Hematopoietic multipotent progenitor cell treated with erythropoietin and hydrocortisone succinate and interleukin-3 and kit ligand, for 15 days (in vitro differentiated cells): ENCODE measurements around the gene ATXN7L1.
"Not testable (repeated sequence)": the region's sequence is repeated elsewhere in the genome, so short reads cannot be mapped to it uniquely, and the experiment has no call there.

ENCODE experiments used
- DNase-seq: peaks from one replicate; pipeline ENCODE4 v3.0.0-alpha.2; 2015; ENCODE audit warnings: low spot score

ATXN7L1 gene

DNA sequence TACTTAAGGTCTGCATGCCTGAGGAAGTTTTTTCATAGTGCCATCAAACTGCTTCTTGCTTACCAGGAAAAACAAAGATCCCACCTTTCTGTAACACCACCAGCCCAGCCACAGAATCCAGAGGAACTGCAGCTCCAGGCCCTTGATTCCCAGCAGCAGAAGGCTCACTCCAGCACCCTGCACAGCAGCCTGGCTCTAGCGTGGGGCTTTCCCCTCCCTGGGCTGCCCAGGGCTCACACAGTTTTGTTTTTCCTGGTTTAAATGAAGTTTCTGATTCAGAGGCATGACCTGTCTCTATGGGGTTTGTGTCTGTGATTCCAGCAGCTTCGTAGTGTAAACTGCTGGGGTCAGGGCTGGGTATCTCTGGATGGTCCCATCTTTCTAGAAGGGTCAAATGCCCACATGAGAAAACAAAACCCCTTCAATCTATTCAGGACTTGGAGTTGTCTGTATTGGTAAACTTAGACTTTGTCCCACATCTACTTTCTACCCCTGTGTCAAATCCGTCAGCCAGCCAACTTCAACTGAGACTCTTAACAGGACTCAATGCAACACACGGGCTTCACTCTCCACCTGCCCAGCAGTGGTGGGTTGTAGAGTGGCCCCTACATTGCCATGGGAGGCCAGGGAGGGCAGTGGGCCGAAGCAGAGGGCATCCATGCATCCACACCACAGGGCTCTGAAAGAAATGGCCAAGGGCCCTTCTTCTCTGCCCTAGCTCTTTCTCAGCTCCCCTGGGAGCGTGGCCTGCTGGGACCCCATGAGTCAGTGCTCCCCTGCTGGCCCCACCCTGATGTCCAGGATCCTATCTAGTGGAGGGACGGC lies 73.6 kb downstream of the ATXN7L1 start:
- no peak for DNase-seq

DNA sequence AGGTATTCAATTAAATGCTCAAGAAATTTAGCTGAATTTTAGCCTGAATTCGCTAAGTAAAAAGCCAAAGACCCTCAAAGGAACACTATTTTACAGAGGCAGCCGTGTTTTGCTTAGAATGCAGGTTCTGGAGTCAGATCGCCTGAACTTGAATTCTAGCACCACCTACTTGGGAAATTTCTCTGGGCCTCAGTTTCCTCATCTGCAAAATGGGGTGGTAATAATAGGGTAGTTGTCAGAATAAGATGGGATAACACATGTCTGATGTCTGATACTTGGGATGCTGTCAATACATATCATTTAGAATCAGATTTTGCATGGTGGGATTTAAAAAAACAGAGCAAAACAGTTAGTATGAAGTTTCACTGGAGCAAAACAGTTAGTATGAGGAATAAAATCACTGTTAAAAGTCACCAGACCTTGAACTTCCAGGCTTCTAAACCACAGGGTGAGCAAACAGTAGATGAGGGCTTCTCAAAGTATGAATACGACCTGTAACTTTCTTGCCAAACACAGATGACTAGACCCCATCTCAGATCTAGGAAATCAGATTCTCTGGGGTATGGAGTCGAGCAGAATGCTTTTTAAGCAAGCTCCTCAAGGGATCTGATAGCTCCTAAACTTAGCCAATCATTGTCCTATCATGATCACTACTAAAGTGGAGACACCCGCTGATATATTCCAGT lies 75.4 kb downstream of the ATXN7L1 start:
- no peak for DNase-seq

DNA sequence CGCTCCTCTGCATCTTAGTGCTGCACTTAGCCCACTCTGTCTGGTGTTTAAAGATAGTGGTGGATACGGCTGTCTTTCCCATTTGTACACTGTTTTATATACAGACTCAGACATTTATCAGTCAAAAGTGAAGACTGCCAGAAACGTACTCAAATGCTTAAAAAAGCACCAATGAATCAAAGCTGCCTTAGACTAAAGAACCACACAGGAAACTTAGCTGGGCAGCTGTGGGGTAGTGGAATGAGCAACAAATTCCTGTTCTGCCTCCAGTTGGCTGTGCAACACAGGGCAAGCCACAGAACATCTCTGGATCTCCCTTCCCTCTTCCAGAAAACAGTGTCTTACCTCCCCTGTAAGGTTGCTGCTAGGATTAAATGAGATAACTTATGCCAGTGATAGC lies 76.0 kb downstream of the ATXN7L1 start:
- no peak for DNase-seq

DNA sequence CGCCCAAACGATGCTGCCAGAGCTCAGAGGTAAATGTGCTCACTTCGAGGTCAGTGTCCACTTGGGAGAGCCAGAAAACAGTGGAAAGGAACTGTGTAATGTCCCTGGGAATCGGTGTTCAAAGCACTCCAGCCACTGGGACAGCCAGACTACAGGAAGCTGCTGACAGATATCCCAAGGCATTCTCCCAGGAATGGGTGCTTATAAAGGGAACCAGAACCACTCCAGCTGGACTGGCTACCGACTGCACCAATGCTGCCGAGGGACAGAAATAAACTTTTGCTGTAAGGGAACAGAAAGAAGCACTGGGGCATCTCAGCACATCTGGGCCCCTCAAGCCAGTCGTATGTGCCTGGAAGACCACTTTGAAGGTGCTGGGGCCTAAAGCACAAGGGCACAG lies 76.7 kb downstream of the ATXN7L1 start:
- DNase-seq = no peak

DNA sequence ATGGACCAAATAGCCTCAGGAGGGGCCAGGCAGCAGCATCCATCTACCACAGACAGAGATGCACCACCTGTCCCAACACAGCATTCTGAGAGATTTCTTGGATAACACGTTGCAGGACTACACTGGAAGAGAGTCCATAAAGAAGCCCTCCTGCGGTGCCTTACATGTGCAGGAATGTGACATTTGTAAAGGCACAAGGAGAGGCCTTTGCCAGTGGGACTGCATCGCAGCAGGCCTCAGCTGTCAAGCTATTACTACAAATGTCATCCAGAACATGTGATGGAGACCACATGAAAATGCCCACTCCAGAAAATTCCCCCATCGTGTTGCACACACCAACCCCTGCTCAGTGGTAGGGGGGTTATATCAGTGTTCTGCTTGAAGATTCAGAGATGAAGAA lies 77.4 kb downstream of the ATXN7L1 start:
- no peak for DNase-seq

DNA sequence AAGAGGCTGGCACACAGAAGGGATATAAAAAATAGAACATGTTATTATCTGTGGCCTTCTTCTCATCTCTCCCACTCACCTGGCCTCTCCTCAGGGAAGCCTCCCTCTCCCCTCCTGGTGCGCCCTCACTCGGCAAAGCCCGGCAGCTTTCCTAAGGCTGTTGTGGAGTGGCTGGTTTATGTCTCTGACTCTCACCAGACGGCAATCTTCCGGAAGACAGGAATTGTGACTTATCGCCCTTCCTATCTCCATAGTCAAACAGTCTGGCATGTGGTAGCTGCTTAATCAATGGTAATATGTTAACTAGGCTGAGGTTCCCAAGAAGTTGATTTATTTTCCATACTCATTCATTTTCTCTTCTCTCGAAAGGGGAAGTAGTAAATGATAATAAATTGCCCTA lies 78.7 kb downstream of the ATXN7L1 start:
- DNase-seq = no peak

DNA sequence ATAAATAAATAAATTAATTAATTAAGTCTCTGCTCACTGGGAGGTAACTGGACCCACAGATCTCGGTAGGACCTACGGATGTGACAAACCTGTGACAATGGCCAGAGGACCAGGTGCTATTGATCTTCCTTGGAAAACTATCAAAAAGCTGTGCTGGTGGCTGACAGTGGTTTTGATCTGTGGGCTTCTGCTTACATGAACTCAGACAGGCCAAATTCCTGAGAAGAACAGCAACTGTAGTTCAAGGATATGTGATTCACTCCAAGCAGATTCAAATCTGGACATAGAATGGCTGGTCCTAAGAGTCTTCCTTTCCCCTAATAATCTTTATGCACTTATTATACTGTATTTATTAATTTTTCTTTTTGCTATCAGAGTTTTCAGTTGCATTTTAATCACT lies 80.0 kb downstream of the ATXN7L1 start:
- no peak for DNase-seq

DNA sequence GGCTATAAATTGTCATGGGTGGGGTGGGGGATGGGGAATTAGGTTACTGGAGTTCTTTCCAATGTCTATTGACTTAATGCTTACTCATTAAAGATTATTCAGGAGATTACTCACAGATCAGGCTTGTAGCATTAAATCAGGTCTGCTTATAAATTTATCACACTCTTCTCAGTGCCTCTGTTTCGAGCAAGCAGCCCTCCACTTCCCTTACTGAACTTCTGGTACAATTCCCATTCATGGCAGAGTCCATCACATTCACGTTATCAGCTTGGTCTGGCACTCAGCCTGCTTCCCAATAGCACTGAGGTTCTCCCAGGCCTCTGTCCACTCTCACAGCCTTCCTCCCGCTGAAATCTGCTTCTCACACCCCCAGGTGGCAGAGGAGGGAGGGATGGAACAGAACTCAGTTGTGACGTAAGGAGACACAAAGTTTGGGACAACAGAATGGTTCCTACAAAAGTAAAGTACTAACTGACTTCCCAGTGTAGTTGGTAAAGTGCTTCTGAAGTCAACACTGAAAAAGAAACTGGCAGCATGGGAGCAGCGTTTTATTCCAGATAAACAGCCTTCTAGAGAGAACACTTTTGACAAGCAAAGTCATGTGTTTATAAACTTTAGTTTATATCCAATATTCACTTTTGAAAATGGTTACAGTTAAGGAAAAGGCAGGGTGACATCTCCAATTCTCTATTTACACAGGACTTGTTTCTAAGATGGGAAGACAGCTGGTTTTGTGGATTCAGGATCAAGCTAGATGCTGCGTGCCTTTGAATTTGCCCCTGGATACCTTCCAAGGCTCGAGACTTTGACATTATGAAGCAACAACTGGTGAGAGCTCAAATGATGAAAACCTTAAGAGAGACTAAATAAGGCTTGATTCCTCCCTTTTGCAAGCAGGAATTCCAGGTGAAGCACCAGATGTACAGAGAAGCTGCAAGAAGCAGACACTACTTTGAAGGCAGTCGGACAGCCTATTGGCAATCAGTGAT lies 81.4 kb downstream of the ATXN7L1 start:
- DNase-seq = no peak

DNA sequence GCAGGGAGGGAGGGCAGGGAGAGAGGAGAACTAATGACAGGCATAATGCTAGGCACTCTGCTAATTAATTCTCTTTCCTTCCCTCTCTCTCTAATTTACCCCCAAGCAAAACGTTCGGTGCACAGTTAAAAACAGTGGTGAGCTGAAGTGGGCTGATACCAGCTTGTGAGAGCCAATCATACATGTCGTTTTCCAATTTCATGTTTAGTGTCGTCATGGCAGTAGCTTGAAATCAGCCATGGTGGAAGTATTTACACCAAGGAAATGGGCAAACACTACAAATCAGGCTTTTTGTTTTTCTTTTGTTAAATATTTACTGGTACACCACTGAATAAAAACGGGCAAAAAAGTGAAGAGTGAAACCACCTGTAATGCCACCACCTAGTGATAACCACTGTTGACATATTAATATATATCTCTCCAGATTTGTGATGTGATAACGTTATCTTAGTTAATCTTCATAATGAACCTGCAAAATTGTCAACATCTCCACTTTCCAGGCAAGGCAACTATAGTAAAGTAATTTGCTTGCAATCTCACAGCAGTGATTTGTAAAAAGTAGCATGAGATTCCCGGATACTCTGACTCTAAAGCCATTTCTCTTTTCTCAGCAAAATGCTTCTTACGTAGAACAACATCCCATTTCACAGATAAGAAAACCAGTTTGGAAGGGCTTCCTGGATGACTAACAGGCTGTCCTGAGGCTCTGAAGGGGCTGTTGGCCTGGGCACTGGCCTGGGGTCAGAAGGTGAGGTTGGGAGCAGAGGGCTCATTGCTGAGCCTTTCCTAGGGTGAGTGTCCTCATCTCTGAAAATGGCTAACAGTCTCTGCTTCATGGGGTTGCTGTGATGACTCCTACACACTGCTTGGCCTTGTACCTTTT lies 83.7 kb downstream of the ATXN7L1 start:
- DNase-seq = no peak

DNA sequence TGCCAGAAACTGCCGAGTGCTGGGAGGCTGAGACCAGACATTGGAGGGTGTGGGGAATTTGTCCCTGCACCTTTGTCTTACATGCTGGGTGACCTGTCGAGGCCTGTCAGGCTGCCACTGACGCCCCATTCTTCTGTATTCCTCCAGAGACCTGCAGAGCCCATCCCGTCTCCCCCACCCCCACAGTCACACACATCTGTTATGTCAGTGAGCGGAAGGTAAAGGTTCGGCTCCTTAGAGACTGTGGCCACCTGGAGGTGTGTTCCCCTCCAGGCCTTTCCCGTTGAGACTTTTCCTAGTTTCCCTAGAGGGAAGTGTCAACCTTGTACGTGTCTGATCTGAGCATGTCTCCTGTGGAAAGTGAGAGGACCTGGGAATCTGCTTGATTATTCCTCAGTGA lies 84.5 kb downstream of the ATXN7L1 start:
- DNase-seq = no peak

DNA sequence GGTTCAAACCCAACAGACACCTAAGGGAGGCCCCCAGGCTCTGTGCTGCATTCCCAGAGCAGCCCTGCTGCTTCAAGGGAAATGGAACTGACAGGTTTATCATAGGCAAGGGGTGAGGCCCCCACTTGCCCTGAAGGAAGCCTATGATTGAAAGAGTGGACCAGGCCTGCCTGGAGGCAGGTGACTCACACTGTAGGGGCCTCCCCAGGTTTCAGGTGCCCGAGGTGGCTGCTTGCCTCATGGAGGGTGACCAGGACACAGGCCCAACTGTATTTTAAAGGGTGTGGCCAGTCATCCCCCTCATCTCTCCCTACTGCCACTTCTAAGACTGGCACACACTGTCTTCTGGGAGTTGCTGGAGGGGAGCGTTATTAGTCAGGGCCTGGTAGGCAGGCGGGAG lies 85.4 kb downstream of the ATXN7L1 start:
- no peak for DNase-seq

DNA sequence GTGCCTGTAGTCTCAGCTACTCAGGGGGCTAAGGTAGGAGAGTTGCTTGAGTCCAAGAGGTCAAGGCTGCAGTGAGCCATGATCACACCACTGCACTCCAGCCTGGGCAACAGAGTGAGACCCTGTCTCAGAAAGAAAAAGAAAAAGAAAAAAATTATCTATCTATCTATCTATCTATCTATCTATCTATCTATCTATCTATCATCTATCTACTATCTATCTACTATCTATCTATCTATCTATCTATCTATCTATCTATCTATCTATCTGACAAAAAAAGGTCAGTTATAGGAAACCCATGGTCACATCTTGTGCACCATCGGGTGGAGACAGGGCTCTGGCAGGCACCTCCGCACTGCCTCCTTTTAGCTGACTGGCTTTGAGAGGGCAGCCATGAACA lies 85.9 kb downstream of the ATXN7L1 start:
- DNase-seq = not testable (repeated sequence)

DNA sequence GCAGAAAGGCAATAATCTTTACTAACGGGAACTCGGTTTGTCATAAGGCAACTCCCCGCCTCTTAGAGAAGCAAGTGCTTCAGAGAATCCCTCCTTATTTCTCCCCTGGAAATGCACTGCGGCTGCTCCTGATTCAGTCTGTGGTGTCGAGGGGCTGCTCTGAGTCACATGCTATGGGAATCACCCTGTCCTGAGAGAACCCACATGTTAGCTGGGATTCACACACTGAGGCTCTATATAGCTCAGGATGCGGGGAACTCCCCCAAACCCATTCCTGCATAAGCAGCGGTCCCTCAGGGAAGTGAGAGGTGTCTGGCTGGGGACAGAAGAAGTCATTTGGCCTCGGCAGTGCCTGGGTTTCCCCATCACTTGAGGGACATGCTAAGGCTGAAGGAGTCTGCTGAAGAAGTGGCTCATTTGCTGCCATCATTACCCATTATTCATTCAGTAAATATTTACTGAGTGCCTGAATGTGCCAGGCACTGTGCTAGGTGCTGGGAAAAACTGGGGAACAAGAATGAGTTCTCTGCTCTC lies 87.5 kb downstream of the ATXN7L1 start:
- DNase-seq = no peak

DNA sequence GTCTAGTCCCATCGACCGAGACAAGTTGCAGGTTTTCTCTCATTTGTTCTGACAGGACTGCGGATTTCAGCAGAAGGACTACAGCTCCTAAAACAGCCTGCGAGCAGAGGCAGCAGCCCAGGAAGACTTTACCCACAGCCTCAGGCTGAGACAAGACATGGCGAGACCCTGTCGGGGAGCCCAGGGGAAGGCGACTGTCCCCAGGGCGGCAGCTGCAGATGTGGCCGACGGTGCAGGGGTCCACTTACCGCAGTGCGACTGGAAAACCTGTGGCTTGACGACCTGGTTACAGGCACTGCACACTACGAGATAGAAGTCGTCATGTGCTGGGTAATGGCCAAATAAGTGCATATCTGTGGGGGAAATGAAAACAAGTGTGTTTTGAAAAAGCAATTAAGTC lies 88.0 kb downstream of the ATXN7L1 start:
- DNase-seq = no peak

DNA sequence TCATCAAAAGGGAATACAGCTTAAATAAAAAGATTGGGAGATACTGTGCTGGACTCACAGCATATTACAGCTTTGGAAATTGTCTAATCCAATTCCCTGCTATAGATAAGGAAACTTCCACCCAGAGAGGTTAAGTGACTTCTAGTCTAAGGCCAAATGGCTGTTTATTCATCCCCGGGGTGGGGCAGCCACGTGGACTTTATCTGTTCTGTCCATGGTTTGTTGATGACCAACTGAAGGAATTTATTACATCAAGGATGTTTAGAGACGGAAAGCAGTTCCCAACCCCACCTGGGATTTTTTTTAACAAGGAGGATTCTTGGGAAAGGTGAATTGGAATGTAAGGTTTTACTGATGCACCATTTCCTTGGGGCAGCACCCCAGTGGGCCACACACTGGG lies 88.6 kb downstream of the ATXN7L1 start:
- no peak for DNase-seq

DNA sequence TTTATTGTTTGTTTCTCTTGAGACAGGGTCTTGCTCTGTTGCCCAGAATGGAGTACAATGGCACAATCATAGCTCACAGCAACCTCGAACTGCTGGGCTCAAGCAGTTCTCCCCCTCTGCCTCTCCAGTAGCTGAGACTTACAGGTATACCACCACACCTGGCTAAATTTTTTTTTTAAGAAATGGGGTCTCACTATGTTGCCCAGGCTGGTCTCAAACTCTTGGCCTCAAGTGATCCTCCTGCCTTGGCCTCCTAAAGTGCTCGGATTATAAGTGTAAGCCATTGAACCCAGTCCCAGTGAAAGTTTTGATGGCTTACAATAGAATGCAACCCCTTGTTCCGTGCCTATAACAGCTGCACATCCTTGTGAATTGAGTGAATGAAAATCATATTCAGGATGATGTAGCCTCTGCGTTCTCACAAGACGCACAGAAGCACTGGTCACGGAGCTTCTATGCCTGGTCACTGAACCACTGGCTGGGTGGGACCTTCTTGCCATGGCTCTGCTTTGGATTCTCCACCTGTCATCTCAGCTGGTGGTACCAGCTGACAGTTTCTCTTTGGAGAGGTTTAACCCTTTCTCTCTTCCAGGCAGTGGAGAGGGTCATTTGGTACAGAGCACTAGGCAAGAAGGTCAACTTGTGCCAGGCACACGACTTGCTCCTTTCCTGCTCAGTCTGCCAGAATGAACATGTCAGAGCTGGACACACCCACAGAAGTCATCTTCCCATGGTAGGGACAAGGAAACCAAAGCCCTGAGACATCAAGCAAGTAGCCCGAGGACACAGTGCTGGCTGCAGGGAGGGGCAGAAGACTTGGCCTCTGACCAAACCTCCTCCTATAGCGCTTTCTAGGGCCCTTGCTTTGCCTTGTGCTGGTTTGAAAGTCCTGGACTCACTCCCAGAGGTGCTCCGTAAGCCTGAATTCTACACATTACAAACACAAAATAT lies 89.6 kb downstream of the ATXN7L1 start:
- DNase-seq = no peak

DNA sequence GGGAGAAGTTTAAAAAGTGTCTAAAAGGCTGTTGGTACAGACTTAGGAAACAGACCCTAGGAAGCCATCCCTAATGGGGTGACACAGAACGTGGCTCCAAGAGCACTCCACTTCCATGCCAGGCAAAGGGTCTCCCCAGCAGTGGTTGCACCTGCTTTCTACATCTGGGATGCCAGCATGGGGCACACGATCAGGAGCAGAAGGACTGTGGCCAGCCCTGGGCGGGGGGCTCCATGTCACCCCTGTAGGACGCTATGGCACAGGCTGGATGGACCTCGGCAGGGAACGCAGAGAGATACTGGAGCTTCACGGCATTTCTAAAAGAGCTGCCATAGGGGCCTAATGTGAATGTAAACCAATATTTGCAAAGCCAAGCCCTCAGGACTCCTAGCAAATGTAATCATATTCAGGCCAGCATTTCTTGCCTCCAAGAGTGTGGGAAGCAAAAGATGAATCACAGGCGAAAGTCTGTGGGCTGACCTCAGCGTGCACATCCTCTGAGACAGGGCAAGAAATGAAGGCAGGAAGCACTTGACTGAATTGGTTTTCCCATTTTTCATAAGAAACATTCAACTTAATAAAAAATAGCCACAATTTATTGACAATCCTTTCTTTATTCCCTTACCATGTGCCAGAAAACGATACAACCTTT lies 93.9 kb downstream of the ATXN7L1 start:
- no peak for DNase-seq

DNA sequence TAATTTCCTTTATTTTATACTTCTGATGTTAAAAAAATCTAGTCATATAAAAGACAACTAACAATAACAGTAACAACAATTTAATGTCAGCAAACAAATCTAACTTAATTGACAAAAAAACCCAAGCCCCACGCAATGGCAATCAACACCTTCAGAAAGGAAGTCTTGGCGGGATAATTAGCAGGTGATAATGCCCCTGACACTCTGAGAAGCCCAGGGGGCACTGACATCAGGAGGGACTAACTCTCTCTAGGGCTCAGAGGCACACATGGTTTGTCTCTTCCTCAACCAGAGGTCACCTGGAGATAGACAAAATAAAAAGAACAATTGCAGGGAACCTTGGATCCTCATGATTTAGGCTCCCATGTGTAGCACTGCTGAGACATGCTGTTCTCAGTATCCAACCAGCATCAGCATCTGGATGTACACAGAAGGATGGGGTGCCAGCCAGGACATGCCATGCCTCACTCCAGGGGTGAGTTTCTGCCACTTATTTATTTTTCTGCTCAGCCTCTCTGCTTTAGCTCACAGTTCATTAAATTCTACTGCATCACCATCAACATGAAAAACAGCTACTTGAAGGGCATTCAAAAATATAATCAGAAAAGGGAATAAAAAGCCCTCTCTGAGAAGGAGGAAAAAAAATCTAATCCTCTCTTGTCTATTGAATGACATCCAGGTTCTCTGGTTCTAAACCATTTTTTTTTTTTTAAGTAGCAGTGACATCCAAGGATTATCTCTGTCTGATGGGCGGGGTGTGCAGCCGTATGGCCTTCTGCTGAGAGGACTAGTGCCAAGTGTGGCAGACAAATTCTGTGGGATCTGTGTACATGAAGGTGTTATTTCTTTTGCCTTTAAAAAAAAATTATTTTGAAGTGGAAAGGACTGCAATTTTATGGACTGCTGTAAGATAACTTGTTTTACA lies 96.3 kb downstream of the ATXN7L1 start:
- no peak for DNase-seq
